ENCODE measurements around the gene GNG3.
A peak's percentile ranks its signal among the peaks of the same experiment; 100 is the strongest.
"Not testable (repeated sequence)": the region's sequence is repeated elsewhere in the genome, so short reads cannot be mapped to it uniquely, and the experiment has no call there.

GNG3 gene

DNA sequence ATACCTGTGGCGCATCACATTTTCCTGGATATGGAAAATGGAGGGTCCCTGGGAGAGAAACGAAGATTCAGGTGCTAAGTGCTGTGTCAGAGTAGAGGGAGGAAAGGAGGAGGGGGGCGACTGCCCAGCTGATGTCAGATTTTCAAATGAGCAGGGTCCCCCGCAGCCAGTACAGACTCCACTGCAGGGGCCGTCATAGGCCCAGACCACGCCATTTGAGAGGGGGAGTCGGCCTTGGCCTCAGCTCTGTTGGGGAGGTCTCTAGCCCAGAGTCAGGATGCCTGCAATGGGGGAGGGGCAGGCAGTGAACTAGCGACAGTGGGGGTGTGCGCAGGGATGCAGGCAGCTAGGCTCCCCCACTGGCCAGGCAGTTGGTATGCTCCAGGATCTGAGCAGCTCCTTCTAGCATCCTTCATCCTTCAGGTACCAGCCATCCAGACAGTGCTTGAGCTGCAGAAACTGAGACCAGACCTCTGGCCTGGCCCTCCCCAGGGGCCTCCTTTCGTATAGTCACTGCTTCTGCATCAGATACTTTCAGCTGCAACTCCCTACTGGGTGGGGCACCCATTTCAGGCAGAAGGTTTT, at the start of gene GNG3, which contains the start of gene BSCL2:
GNG3 (plus strand) TSS at position 400 of the 585 bp plus-strand sequence. CDS start 620 bp downstream, outside the sequence.
BSCL2 (minus strand) TSS at position 148 of the 585 bp plus-strand sequence. CDS start 229 bp downstream, outside the sequence.
- no peak for DNase-seq (ENCODE audit: low spot score)

DNA sequence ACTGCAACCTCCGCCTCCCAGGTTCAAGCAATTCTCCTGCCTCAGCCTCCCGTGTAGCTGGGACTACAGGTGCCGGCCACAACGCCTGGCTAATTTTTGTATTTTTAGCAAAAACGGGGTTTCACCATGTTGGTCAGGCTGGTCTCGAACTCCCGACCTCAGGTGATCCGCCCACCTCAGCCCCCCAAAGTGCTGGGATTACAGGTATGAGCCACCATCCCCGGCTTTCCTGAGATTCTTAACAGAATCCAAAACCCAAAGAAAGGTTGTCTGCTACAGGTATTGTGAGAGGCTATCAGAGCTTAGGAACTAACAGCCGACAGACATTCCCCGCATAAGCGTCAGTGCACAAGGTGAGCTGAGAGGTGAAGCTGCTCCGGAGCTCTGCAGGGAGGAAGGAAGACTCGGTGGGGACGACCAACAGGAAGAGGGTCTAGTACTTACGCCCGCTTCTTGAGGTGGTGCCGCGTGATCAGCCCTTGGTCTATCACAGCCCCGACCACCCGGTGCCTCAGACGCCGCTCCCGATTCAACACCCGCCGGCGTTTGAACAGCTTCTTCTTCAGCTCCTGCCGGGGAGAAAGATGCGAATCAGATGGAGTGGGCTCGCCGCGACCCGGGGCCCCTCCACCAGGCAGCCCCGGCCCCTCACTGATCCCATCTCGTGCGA, 42.9 kb upstream of the GNG3 start:
- peak; percentile 66 for DNase-seq (ENCODE audit: low spot score)

DNA sequence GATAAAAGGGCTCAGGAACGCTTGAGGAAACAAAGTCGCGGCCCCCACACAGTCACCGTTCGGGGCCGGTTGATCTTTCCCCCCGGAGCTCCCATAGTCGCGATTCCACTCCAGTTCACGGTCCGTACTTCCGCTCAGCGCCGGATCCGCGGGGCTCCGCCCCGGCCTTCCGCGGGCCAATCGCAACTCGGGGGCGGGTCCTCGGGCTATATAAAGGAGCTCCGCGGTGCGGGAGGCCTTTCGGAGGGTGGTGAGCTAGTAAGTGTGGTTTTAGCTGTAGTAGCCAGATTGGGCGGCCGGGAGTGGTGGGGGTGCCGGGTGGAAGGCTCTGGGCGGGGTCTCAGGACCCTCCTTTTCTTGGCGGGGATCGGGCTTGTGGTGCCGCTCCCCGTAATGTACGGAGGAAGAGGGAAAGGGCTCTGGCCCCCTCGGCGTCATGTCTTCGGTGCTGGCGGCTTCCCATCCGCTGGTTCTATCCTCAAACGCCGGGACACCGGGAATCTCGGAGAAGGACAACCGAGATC, 42.3 kb upstream of the GNG3 start, which contains the start of the genes C11orf98 and CSKMT:
C11orf98 (minus strand) TSS at position 136 of the 524 bp plus-strand sequence; CDS start at position 95, 41 bp downstream.
CSKMT (plus strand) TSS at position 238 of the 524 bp plus-strand sequence. CDS start 568 bp downstream, outside the sequence.
- peak; percentile 95 for DNase-seq (ENCODE audit: low spot score)

DNA sequence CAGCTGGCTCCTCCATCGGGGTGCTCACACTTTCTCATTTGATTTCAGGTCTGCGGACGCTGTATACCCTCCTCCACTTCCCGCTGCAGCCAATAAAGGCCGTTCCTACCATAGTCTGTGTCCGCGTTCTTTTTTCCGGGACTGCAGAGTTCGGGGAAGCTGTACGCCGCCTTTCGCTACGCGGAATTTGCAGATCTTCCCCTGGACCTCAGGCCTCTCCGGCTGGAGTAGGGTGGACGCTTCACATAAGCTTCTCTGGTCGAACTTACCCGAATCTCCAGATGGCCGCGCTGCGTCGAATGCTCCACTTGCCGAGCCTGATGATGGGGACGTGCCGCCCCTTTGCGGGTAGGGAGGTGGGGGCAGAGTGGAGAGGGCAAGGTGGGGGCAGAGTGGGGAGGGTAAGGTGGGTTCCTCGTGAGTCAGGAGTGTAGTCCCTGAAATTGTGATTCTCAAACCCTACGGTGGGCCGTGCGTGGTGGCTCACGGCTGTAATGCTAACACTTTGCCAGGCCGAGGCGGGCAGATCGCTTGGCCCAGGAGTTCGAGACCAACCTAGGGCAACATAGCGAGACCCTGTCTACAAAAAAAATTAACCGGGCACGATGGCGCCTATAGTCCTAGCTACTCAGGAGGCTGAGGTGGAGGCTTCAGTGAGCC, 41.7 kb upstream of the GNG3 start:
- DNase-seq (ENCODE audit: low spot score), result peak; percentile 37

DNA sequence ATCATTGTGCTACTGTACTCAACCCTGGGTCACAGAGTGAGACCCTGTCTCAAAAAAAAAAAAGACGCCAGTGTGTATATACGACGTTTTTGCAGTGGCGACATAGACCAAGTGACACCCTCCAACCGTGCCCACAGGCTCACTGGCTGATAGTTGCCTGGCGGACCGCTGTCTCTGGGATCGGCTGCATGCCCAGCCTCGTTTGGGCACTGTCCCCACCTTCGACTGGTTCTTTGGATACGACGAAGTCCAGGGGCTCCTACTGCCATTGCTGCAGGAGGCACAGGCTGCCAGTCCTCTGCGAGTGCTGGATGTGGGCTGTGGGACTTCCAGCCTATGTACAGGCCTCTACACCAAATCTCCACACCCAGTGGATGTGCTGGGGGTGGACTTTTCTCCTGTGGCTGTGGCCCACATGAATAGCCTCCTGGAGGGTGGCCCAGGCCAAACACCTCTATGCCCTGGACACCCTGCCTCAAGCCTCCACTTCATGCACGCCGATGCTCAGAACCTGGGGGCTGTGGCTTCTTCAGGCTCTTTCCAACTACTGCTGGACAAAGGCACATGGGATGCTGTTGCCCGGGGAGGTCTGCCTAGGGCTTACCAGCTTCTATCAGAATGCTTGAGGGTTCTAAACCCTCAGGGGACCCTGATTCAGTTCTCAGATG, 41.1 kb upstream of the GNG3 start:
- DNase-seq (ENCODE audit: low spot score), result no peak

DNA sequence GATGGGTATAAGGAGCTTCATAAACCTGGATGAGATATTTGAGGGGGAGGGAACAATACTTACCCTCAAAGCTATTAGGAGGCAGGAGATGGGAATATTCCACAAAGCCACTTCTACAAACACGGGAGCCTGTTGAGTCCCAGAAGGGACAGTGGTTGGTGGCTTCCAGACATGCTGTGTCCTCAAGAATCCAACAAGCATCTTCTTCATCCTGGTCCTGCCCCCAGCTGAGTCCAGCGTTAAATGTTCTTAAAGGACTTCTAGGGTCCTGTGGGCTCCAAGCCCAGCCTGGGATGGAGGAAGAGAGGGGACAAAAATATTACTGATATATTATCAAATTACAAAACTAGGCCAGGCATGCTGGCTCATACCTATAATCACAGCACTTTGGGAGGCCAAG, 40.0 kb upstream of the GNG3 start:
- no peak for DNase-seq (ENCODE audit: low spot score)

DNA sequence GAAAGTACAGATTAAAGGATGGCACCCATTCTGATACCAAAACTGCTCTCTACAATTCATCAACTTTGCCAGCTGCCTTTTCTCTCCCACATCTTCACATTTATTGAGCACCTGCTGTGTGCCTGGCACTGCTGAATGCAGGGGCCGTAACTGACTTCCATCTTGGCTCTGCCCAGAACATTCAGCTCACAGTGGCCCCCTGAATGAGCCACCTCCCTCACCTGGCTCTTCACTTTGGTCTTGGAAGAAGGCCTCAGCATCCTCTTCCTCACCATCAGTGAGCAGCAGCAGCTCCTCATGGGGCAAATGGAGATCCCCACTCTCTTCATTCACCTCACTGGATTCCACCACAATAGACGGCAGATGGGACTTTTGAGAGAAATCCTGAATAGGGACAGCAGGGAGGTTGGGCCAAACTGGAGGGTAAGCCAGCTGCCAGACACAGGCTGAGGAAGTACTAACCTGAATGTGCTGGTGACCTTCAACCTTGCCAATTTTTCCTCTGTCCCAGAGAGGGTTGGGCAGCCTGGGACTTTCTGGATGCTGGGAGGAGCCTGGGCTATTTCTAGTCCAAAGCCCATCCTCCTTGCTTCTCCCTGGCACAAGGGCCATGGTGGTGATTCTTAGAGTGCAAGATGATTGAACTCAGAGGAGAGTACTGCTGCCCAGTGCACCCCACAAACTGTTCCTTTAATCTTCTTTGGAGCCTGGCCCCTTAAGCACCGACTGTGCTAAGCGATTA, 37.9 kb upstream of the GNG3 start:
- peak; percentile 59 for DNase-seq (ENCODE audit: low spot score)

DNA sequence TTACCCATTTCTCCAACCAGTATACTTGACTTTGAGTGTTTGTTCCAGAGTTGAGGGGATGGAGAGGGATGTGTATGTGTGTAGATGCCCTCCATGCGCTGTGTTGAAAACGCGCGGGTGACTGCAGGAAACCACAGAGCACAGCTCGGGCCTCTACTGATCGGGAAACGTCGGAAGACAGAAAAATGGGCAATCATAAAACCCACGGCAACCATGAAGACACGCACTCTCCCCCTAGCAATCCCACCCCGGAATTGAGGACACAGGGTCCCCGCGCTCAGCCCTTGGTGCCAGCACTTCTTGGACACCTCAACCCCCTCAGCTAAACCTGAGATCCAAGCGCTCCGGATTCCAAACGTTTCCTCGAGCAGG, 36.3 kb upstream of the GNG3 start:
- no peak for DNase-seq (ENCODE audit: low spot score)

DNA sequence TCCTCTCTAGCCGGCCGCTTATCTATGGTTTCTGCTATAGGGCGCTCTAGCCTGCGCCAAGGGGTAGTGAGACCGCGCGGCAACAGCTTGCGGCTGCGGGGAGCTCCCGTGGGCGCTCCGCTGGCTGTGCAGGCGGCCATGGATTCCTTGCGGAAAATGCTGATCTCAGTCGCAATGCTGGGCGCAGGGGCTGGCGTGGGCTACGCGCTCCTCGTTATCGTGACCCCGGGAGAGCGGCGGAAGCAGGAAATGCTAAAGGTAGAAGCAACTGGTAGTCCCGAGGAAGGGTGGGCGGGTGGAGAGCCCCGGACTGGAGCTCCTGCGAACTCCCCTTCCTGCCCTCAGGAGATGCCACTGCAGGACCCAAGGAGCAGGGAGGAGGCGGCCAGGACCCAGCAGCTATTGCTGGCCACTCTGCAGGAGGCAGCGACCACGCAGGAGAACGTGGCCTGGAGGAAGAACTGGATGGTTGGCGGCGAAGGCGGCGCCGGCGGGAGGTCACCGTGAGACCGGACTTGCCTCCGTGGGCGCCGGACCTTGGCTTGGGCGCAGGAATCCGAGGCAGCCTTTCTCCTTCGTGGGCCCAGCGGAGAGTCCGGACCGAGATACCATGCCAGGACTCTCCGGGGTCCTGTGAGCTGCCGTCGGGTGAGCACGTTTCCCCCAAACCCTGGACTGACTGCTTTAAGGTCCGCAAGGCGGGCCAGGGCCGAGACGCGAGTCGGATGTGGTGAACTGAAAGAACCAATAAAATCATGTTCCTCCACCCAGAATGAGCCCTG, 35.7 kb upstream of the GNG3 start, which contains the start of the genes LBHD1 and UQCC3:
LBHD1 (minus strand) TSS at position 660 of the 782 bp plus-strand sequence. CDS start 2,236 bp downstream, outside the sequence.
UQCC3 (plus strand) TSS at position 66 of the 782 bp plus-strand sequence; CDS start at position 139, 73 bp downstream.
- DNase-seq (ENCODE audit: low spot score), result peak; percentile 77

DNA sequence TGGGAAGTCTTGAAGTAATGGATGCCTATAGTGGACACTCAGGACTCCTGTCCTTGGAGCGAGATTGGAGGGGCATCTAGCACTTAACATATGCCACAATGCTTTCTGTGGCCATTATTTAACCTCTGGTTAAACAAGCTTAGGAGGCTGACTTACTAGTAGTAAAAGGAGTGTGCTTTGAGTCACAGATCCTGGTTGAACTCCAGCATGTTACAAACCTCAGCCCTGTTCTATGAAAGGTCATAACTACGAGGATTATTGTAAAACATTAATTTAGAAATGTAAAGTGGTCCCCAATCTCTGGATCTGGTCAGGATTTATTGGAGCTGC, 34.3 kb upstream of the GNG3 start:
- no peak for DNase-seq (ENCODE audit: low spot score)

DNA sequence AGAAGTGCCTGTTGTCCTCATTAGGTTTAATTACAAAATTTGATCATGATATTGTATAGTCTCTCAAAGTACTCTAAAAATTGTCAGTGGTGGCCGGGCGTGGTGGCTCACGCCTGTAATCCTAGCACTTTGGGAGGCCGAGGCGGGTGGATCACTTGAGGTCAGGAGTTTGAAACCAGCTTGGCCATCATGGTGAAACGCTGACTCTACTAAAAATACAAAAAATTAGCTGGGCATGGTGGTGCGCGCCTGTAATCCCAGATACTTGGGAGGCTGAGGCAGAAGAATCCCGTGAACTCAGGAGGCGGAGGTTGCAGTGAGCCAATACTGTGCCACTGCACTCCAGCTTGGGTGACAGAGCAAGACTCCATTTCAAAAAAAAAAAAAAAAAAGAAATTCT, 32.1 kb upstream of the GNG3 start:
- not testable (repeated sequence) for DNase-seq (ENCODE audit: low spot score)

DNA sequence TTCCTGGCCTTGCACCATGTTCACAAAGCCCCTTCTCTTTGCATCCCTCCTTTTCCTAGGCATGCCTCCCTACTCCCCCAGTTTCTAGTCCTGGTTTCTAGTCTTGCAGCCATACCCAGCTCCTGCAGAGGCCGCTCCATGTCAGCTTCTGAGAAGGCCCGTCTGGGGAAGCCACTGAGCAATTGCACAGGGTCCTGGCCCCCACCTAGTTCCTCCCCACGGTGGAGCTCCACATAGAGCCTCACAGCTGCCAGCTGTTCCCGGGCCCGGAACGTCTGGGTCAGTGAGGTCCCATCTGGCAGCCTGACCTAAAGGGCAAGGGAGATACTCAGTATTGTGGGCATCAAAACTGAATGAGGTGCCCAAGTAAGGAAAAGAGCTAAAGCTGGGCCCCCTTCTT, 30.8 kb upstream of the GNG3 start:
- peak; percentile 16 for DNase-seq (ENCODE audit: low spot score)

DNA sequence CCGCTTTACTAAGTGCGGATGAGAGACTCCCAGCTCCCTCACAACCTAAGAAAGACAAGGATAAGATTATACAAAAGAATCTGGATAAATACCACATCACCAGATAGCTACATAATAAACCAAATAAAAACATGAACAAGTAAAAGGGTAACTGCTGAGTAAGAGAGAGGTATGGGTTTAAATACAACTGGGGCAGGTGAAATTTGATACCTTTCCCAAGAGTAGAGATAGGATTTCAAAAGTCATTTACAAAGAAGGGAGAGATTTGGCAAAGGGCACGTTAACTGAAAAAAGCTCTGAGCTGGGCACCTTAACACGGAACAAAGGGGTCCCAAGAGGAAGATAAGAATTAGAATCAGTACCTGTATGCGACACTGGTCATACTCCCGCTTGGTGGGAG, 30.3 kb upstream of the GNG3 start:
- no peak for DNase-seq (ENCODE audit: low spot score)

DNA sequence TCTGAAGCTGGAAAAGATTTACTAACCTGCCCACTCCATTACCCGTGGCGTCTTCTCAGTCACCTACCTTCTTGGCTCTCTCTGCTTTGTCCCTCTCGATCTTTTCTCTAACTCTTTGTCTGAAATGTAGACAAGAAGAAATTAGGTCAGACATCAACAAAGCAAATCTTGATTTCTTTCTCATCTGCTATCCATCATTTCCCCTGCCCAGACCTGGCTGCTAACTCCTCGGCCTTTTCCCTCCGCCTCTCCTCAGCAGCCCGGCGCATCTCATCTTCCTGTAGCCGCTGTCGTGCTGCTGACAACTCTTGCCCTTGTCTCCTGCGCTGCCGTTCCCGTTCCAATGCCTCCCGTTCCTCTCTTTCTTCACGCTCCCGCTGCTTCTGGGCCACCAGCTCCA, 29.8 kb upstream of the GNG3 start:
- no peak for DNase-seq (ENCODE audit: low spot score)

DNA sequence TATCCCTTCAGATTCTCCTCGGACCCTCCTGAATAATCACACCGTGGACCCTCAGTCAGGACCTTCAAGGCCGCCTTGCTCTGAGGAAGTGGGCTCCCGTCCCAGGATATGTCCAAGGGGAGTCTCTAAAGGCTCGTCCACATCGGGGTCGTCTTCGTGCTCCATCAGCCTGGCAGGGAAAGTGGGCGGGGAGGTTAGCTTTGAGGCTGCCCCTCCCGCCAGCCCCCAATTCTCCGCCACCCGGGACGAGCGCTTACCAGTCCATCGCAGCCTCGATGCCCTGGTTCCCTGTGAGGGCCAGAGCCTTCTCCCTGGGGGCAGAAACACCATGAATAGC, 29.1 kb upstream of the GNG3 start:
- DNase-seq (ENCODE audit: low spot score), result no peak

DNA sequence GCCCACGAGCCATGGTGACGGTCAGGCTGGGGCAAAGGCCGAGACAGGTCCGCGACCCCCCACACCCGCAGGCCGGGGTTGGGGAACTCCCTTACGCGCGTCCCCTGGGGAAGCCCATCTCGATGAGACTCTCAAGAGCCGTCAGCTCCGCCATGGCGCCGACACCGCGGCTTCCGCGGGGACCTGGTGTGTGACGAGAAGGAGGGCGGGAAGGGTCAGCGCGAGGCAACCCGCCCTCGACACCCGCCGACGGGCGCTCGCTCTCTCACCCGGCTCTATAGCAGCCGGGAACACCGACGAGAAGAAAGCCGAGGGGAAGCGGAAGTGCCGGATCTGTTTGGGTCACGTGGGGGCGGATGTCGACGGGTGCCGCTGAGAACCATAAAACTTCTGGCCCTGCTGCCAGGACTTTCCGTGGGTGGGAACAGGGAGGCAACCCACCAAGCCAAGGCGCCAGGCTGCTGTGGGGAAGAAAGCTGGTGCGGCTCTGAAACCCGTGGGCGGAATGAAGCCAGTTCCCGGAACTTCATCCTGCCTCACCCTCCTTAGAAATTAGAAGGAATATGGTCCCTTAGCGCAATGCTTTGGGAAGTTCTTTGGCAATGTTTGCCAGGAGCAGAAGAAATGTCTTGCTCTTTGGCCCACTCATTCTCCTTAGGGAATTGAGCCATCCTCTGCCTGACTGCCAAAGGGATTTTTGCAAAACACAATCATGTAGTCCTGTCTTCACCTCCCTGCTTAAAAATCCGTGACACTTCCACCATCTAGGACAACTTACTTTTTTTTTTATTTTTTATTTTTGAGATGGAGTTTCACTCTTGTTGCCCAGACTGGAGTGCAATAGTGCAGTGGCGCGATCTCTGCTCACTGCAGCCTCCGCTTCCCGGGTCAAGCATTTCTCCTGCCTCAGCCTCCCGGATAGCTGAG, 28.4 kb upstream of the GNG3 start, which contains the start of gene UBXN1:
UBXN1 (minus strand) TSS at position 304 of the 927 bp plus-strand sequence; CDS start at position 154, 150 bp downstream.
- peak; percentile 88 for DNase-seq (ENCODE audit: low spot score)

DNA sequence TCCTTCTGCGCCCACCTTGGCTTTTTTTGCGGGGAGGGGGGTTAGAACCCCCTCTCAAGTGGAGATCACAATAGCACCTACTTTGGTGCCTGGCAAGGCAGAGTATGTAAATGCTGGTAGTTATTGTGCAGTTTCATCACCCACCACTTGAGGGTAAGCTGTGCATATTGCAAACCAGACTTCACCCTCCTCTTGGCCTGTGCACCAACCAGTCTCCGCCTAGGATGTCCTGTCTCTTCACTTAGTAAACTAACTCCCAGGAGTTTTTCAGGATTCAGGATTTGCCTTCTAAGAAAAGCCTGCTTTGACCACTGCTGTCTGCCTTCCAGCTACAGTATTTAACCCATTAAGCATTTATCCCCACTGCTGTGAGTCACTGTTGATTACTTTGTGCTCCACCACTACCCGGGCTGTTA, 26.6 kb upstream of the GNG3 start:
- peak; percentile 78 for DNase-seq (ENCODE audit: low spot score)

DNA sequence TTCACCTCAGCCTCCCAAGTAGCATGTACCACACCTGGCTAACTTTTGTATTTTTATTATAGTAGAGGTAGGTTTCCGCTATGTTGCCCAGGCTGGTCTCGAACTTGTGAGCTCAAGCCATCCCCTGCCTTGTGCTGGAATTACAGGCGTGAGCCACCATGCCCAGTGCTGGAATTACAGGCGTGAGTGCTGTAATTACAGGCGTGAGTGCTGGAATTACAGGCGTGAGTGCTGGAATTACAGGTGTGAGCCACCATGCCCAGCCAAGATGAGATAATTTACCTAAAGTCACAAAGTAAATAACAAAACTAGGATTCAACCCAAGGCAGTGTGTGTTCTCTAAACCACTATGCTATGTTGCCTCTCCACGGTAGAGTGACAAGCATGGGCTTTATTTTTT, 25.0 kb upstream of the GNG3 start:
- no peak for DNase-seq (ENCODE audit: low spot score)

Data from D341Med (cell line).